Measurements from ENCODE around the gene ARL2.
"Not testable (repeated sequence)": the region's sequence is repeated elsewhere in the genome, so short reads cannot be mapped to it uniquely, and the experiment has no call there.

Gene ARL2

GRCh38 chr11:65014726-65015227, 817 bp downstream of the ARL2 start:
- H3K27ac ChIP-seq, result peak overlapping the region; percentile 90; the same call in 1 of the 2 replicates
- H3K36me3 ChIP-seq (ENCODE audit: insufficient read depth, low read length), result peaks cover 3% of the 10 kb centered on the region; the same call in 1 of the 2 replicates
- peak overlapping the region; percentile 89 for H3K4me3 ChIP-seq
- DNase-seq (ENCODE audit: low read depth, low spot score), result no peak
- no peaks in the 10 kb centered on the region for H3K9me3 ChIP-seq (ENCODE audit: low read depth, low read length)
- TF ChIP-seq FOXP2 (optimal IDR thresholded peaks at IDR 0.05; ENCODE audit: control extremely low read depth, extremely low read length, insufficient read depth) (no peak), EZH2 (IDR thresholded peaks at IDR 0.05) (no peak), POLR2AphosphoS5 (IDR thresholded peaks at IDR 0.05; ENCODE audit: borderline replicate concordance, low read depth, low read length) (no peak)
- H3K9ac ChIP-seq (ENCODE audit: insufficient read length), result peak overlapping the region; percentile 85

DNA sequence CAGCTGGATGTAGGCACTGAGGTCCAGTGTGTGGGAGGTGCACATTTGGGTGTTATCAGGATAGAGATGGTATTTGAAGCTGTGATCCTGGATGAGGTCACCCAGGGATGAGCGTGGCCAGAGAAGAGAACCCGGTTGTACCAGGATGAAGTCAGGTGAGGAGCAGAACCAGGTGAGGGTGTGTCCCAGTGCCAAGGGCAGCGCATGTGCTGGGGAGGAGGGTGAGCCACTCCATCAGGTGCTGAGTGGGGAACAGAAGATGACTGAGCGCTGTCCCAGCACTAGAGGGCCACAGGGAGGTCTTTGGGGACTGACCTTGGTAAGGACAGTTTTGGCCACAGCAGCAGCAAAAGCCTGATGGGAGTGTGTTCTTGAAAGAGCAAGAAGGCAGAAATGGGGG, 2.7 kb downstream of the ARL2 start:
- DNase-seq (ENCODE audit: low read depth, low spot score), result no peak
- Histone ChIP-seq H3K27ac (no peak overlapping the region), H3K4me3 (no peak overlapping the region), H3K9ac (ENCODE audit: insufficient read length) (no peak overlapping the region), H3K9me3 (ENCODE audit: low read depth, low read length) (no peaks in the 10 kb centered on the region), H3K36me3 (ENCODE audit: insufficient read depth, low read length) (peaks cover 7% of the 10 kb centered on the region; the same call in 1 of the 2 replicates)
- no peak for TF ChIP-seq POLR2AphosphoS5 (IDR thresholded peaks at IDR 0.05; ENCODE audit: borderline replicate concordance, low read depth, low read length)
- no peak for TF ChIP-seq FOXP2 (optimal IDR thresholded peaks at IDR 0.05; ENCODE audit: control extremely low read depth, extremely low read length, insufficient read depth)
- TF ChIP-seq EZH2 (IDR thresholded peaks at IDR 0.05), result no peak

GRCh38 chr11:65017937-65018336, 4.0 kb downstream of the ARL2 start:
- DNase-seq (ENCODE audit: low read depth, low spot score), result no peak
- H3K9me3 ChIP-seq (ENCODE audit: low read depth, low read length), result no peaks in the 10 kb centered on the region
- no peak overlapping the region for H3K27ac ChIP-seq
- peaks cover 12% of the 10 kb centered on the region; the same call in 1 of the 2 replicates for H3K36me3 ChIP-seq (ENCODE audit: insufficient read depth, low read length)
- H3K9ac ChIP-seq (ENCODE audit: insufficient read length), result no peak overlapping the region
- TF ChIP-seq POLR2AphosphoS5 (IDR thresholded peaks at IDR 0.05; ENCODE audit: borderline replicate concordance, low read depth, low read length), result no peak
- no peak for TF ChIP-seq EZH2 (IDR thresholded peaks at IDR 0.05)
- no peak for TF ChIP-seq FOXP2 (optimal IDR thresholded peaks at IDR 0.05; ENCODE audit: control extremely low read depth, extremely low read length, insufficient read depth)
- H3K4me3 ChIP-seq, result no peak overlapping the region

DNA sequence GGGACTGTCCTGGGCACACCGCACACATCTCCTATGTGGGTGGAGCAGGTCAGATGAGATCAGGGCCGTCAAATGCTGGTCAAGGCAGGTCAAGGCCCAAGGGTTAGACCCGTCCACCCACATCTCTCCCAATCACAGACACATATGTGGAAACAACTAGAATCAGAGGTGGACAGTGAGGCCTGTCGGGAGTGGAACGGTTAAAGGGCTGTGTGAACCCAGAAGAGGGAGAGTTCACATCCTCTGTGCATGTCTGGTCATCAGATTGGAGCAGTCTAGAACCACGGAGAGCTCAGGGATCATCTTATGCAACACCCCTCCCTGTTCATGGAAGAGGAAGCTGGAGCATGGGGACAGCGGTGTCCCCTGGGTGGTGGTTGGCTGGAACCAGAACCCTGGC, 5.9 kb downstream of the ARL2 start:
- no peak overlapping the region for H3K9ac ChIP-seq (ENCODE audit: insufficient read length)
- peaks cover 12% of the 10 kb centered on the region; the same call in 1 of the 2 replicates for H3K36me3 ChIP-seq (ENCODE audit: insufficient read depth, low read length)
- no peak for TF ChIP-seq POLR2AphosphoS5 (IDR thresholded peaks at IDR 0.05; ENCODE audit: borderline replicate concordance, low read depth, low read length)
- TF ChIP-seq EZH2 (IDR thresholded peaks at IDR 0.05), result no peak
- no peak for TF ChIP-seq FOXP2 (optimal IDR thresholded peaks at IDR 0.05; ENCODE audit: control extremely low read depth, extremely low read length, insufficient read depth)
- no peak overlapping the region for H3K27ac ChIP-seq
- no peak overlapping the region for H3K4me3 ChIP-seq
- H3K9me3 ChIP-seq (ENCODE audit: low read depth, low read length), result no peaks in the 10 kb centered on the region
- DNase-seq (ENCODE audit: low read depth, low spot score), result no peak

DNA sequence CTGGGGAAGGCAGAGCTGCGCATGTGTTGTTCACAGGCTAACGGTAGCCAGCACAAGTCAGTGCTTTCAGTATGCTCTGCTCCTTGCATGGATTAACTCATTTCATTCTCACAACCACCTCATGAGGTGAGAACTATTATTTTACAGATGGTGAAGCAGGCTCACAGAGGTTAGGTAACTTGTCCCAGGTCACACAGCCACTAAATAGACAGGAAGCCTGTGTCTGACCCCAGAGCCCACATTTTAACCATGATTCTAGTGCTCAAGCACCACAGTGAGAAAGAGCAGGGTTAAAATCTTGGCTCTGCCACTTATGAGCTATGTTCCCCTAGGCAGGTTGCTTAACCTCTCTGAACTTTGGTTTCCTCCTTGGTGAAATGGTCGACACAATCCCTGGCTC, 7.0 kb downstream of the ARL2 start:
- TF ChIP-seq EZH2 (IDR thresholded peaks at IDR 0.05), result no peak
- no peak for TF ChIP-seq FOXP2 (optimal IDR thresholded peaks at IDR 0.05; ENCODE audit: control extremely low read depth, extremely low read length, insufficient read depth)
- no peak for TF ChIP-seq POLR2AphosphoS5 (IDR thresholded peaks at IDR 0.05; ENCODE audit: borderline replicate concordance, low read depth, low read length)
- peaks cover 12% of the 10 kb centered on the region; the same call in 1 of the 2 replicates for H3K36me3 ChIP-seq (ENCODE audit: insufficient read depth, low read length)
- no peaks in the 10 kb centered on the region for H3K9me3 ChIP-seq (ENCODE audit: low read depth, low read length)
- no peak overlapping the region for H3K27ac ChIP-seq
- no peak overlapping the region for H3K4me3 ChIP-seq
- H3K9ac ChIP-seq (ENCODE audit: insufficient read length), result no peak overlapping the region
- no peak for DNase-seq (ENCODE audit: low read depth, low spot score)

DNA sequence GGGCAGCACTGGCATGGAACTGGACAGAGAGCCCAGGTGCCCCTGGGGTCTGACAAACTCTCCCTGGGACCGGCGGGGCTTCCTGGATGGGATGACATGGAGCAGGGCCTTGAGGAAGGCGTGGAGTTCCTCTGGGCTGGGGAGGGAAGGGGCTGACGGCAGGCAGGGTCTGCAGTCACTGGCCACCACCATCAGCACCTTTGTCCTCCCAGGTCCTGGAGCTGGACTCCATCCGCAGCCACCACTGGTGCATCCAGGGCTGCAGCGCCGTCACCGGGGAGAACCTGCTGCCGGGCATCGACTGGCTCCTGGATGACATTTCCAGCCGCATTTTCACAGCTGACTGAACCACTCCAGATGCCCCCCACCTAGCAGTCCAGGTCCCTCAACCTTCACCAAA, 7.5 kb downstream of the ARL2 start:
- H3K9me3 ChIP-seq (ENCODE audit: low read depth, low read length), result no peaks in the 10 kb centered on the region
- no peak overlapping the region for H3K9ac ChIP-seq (ENCODE audit: insufficient read length)
- H3K27ac ChIP-seq, result no peak overlapping the region
- peaks cover 12% of the 10 kb centered on the region; the same call in 1 of the 2 replicates for H3K36me3 ChIP-seq (ENCODE audit: insufficient read depth, low read length)
- TF ChIP-seq POLR2AphosphoS5 (IDR thresholded peaks at IDR 0.05; ENCODE audit: borderline replicate concordance, low read depth, low read length) (no peak), EZH2 (IDR thresholded peaks at IDR 0.05) (no peak), FOXP2 (optimal IDR thresholded peaks at IDR 0.05; ENCODE audit: control extremely low read depth, extremely low read length, insufficient read depth) (no peak)
- DNase-seq (ENCODE audit: low read depth, low spot score), result no peak
- H3K4me3 ChIP-seq, result no peak overlapping the region

DNA sequence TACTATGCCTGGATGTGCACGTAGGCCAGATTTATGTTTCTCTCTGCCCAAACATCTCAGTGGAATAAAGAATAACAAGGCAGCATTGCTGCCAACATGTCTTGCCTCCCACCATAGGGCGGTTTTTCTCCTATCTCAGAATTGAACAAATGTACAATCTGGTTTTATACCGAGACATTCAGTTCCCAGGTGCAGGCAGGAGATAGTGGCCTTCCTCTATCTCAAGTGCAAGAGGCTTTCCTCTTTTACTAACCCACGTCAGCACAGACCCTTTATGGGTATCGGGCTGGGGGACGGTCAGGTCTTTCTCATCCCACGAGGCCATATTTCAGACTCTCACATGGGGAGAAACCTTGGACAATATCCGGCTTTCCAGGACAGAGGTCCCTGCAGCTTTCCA, 9.5 kb downstream of the ARL2 start:
- H3K36me3 ChIP-seq (ENCODE audit: insufficient read depth, low read length), result peaks cover 12% of the 10 kb centered on the region; the same call in 1 of the 2 replicates
- not testable (repeated sequence) for DNase-seq (ENCODE audit: low read depth, low spot score); H3K27ac ChIP-seq; H3K9me3 ChIP-seq (ENCODE audit: low read depth, low read length); H3K9ac ChIP-seq (ENCODE audit: insufficient read length); H3K4me3 ChIP-seq

- H3K4me3 ChIP-seq, result peak overlapping the region; percentile 84
- TF ChIP-seq POLR2AphosphoS5 (IDR thresholded peaks at IDR 0.05; ENCODE audit: borderline replicate concordance, low read depth, low read length) (no peak), EZH2 (IDR thresholded peaks at IDR 0.05) (no peak), FOXP2 (optimal IDR thresholded peaks at IDR 0.05; ENCODE audit: control extremely low read depth, extremely low read length, insufficient read depth) (no peak)
- no peaks in the 10 kb centered on the region for H3K9me3 ChIP-seq (ENCODE audit: low read depth, low read length)
- H3K36me3 ChIP-seq (ENCODE audit: insufficient read depth, low read length), result peaks cover 5% of the 10 kb centered on the region; the same call in 1 of the 2 replicates
- no peak for DNase-seq (ENCODE audit: low read depth, low spot score)
- H3K27ac ChIP-seq, result no peak overlapping the region
- peak overlapping the region; percentile 62 for H3K9ac ChIP-seq (ENCODE audit: insufficient read length)
Measured at GRCh38 chr11:65026810-65027209, 12.8 kb downstream of the ARL2 start.

Measured in SK-N-MC (cell line).